GM12878 (cell line): ENCODE results near the gene PAM16. TPM values are rescaled to one million over a fixed set of nuclear protein-coding genes. Genes with fewer than 3 reads are reported as not detected.

Experiments
- EED ChIP-seq: sonication (generic); IDR thresholded peaks from 2 replicates; pipeline ENCODE4 v1.6.1; 2016; ENCODE audit warnings: antibody characterized with exemption, low read depth
- IRF4 ChIP-seq: IDR thresholded peaks from 2 replicates; pipeline ENCODE4 v1.6.1; 2011; ENCODE audit warnings: low read depth, low read length
- NFYA ChIP-seq: IDR thresholded peaks from 2 replicates; pipeline ENCODE4 v1.6.1; 2011; ENCODE audit warnings: low read depth, mild to moderate bottlenecking, low read length, improper control_type of control experiment, borderline replicate concordance
- RCOR1 ChIP-seq: conservative IDR thresholded peaks from 2 replicates; pipeline ENCODE4 v1.6.1; 2012; ENCODE audit warnings: low read depth, low read length, improper control_type of control experiment
- polyA plus RNA-seq, 11 experiments: library from polyadenylated mRNA; depleted of rRNA in 4 of 11; unstranded in 6 of 11; stranded (reverse) in 5 of 11; fragments of >200 nt; fragmentation: Nextera tagmentation in 4 of 11; fragmentation: Illumina TruSeq in 1 of 11; extraction: Ambion mirVana in 4 of 11; extraction: Trizol in 1 of 11; gene quantifications; 1 replicate in 1 of 11; 2 replicates in 10 of 11; pipeline versions ENCODE4 v1.2.1 to v1.2.3, GENCODE V29; 2011 to 2016; ENCODE audit warnings: inconsistent platforms in 2 of 11, missing spikeins in 2 of 11, low read depth in 1 of 11
- total RNA-seq, 4 experiments: library from RNA; depleted of rRNA in 3 of 4; stranded (reverse); fragments of >200 nt in 3 of 4; fragmentation: Illumina TruSeq in 1 of 4; extraction: Trizol in 1 of 4; gene quantifications; 2 replicates each; pipeline versions ENCODE4 v1.2.1 to v1.2.3, GENCODE V29; 2013 to 2021
- TF ChIP-seq, protein P1 (sequence below): fragments of 450-650 bp; IDR thresholded peaks from 2 replicates; pipeline ENCODE4 v1.6.1; 2017; ENCODE audit warnings: mild to moderate bottlenecking, moderate library complexity
- TF ChIP-seq, protein P2 (sequence below): fragments of 450-650 bp; IDR thresholded peaks from 2 replicates; pipeline ENCODE4 v1.6.1; 2017; ENCODE audit warnings: low read depth, mild to moderate bottlenecking, moderate library complexity

The PAM16 gene
- total and polyA plus RNA-seq, 10 of the 15 experiments (the other 5 are each of a cell fraction or from before 2014, with no cell fraction given): 18.5 to 94.3 (median 51.5) TPM

DNA sequence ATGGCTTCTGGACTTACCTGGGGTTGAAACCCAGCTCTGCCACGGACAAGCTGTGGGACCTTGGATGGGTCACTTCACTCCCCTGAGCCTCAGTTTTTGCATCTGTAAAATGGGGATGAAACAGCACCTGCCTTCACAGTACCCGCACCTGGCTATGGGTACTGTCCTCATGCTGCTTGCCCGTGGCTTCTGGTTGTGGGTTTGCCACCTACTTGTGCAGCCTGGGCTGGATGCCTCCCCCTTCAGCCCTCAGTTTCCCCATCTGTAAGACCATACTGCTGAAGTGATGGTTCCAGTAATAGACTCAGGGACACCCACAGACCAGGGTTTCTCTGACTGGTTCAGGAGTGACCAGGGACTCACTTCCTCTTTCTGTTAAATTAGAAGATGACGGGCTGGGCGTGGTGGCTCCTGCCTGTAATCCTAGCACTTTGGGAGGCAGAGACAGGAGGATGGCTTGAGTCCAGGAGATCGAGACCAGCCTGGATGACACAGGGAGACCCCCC lies 25.8 kb downstream of the PAM16 start (continued):
- TF ChIP-seq, protein P1, sequence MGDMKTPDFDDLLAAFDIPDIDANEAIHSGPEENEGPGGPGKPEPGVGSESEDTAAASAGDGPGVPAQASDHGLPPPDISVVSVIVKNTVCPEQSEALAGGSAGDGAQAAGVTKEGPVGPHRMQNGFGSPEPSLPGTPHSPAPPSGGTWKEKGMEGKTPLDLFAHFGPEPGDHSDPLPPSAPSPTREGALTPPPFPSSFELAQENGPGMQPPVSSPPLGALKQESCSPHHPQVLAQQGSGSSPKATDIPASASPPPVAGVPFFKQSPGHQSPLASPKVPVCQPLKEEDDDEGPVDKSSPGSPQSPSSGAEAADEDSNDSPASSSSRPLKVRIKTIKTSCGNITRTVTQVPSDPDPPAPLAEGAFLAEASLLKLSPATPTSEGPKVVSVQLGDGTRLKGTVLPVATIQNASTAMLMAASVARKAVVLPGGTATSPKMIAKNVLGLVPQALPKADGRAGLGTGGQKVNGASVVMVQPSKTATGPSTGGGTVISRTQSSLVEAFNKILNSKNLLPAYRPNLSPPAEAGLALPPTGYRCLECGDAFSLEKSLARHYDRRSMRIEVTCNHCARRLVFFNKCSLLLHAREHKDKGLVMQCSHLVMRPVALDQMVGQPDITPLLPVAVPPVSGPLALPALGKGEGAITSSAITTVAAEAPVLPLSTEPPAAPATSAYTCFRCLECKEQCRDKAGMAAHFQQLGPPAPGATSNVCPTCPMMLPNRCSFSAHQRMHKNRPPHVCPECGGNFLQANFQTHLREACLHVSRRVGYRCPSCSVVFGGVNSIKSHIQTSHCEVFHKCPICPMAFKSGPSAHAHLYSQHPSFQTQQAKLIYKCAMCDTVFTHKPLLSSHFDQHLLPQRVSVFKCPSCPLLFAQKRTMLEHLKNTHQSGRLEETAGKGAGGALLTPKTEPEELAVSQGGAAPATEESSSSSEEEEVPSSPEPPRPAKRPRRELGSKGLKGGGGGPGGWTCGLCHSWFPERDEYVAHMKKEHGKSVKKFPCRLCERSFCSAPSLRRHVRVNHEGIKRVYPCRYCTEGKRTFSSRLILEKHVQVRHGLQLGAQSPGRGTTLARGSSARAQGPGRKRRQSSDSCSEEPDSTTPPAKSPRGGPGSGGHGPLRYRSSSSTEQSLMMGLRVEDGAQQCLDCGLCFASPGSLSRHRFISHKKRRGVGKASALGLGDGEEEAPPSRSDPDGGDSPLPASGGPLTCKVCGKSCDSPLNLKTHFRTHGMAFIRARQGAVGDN: no peak
- TF ChIP-seq IRF4: 0 out of 2 replicates have a peak, but pooled peaks have one; percentile 25
- TF ChIP-seq, protein P2, sequence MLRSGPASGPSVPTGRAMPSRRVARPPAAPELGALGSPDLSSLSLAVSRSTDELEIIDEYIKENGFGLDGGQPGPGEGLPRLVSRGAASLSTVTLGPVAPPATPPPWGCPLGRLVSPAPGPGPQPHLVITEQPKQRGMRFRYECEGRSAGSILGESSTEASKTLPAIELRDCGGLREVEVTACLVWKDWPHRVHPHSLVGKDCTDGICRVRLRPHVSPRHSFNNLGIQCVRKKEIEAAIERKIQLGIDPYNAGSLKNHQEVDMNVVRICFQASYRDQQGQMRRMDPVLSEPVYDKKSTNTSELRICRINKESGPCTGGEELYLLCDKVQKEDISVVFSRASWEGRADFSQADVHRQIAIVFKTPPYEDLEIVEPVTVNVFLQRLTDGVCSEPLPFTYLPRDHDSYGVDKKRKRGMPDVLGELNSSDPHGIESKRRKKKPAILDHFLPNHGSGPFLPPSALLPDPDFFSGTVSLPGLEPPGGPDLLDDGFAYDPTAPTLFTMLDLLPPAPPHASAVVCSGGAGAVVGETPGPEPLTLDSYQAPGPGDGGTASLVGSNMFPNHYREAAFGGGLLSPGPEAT: no peak
- no peak for TF ChIP-seq RCOR1
- TF ChIP-seq NFYA: no peak
- TF ChIP-seq EED: 0 out of 2 replicates have a peak, but pooled peaks have one; percentile 12
- TF ChIP-seq, all 136 proteins: peak for 9
